Thoracic aorta (tissue), 2 donors: Measurements from ENCODE around the gene TUBB4B. TPM values are rescaled to one million over a fixed set of nuclear protein-coding genes. Genes with fewer than 3 reads are reported as not detected.

Experiments
- ATAC-seq: fragments of 150-250 bp; one replicate; pipeline ENCODE4 v1.8.0; 2017; ENCODE audit warnings: low read depth; ENCODE audit not compliant: insufficient number of reproducible peaks, low FRiP score
- DNase-seq: peaks from one replicate; pipeline ENCODE4 v3.0.0-alpha.2; 2020; ENCODE audit warnings: low spot score
- H3K27ac ChIP-seq, 2 donors: fragments of 200-600 bp; sonication (generic); 1 replicate in 1 of 2; 2 replicates in 1 of 2; pipeline ENCODE4 v1.5.1; 2016; ENCODE audit warnings: mild to moderate bottlenecking in 2 of 2, moderate library complexity in 2 of 2
- H3K27me3 ChIP-seq: fragments of 200-600 bp; sonication (generic); replicated peaks from 2 replicates; pipeline ENCODE4 v1.6.0; 2016; ENCODE audit warnings: mild to moderate bottlenecking; ENCODE audit not compliant: insufficient read depth
- H3K36me3 ChIP-seq: fragments of 200-600 bp; sonication (generic); one replicate; pipeline ENCODE4 v1.5.1; 2016
- H3K4me1 ChIP-seq, 2 donors: fragments of 200-600 bp; sonication (generic); 1 replicate in 1 of 2; 2 replicates in 1 of 2; pipeline versions ENCODE4 v1.5.1 to v1.6.0; 2016; ENCODE audit warnings: low read depth in 2 of 2, mild to moderate bottlenecking in 1 of 2; ENCODE audit not compliant: control insufficient read depth in 1 of 2
- H3K4me3 ChIP-seq: fragments of 200-600 bp; sonication (generic); 2 replicates; pipeline ENCODE4 v1.5.1; 2016; ENCODE audit warnings: mild to moderate bottlenecking
- H3K9me3 ChIP-seq: fragments of 200-600 bp; sonication (generic); 2 replicates; pipeline ENCODE4 v1.5.1; 2016
- total RNA-seq, 2 donors: library from RNA; depleted of rRNA; stranded (reverse); fragments of >200 nt; gene quantifications; one replicate each; pipeline versions ENCODE4 v1.1.0 to v1.2.3, GENCODE V29; 2016
- TF ChIP-seq, protein P1 (sequence below): fragments of 200-600 bp; sonication (generic); IDR thresholded peaks from one replicate; pipeline ENCODE4 v1.5.1; 2019; ENCODE audit warnings: antibody characterized with exemption

Gene TUBB4B
- total RNA-seq, 2 donors from 2014 or later, result 172 to 193 TPM

DNA sequence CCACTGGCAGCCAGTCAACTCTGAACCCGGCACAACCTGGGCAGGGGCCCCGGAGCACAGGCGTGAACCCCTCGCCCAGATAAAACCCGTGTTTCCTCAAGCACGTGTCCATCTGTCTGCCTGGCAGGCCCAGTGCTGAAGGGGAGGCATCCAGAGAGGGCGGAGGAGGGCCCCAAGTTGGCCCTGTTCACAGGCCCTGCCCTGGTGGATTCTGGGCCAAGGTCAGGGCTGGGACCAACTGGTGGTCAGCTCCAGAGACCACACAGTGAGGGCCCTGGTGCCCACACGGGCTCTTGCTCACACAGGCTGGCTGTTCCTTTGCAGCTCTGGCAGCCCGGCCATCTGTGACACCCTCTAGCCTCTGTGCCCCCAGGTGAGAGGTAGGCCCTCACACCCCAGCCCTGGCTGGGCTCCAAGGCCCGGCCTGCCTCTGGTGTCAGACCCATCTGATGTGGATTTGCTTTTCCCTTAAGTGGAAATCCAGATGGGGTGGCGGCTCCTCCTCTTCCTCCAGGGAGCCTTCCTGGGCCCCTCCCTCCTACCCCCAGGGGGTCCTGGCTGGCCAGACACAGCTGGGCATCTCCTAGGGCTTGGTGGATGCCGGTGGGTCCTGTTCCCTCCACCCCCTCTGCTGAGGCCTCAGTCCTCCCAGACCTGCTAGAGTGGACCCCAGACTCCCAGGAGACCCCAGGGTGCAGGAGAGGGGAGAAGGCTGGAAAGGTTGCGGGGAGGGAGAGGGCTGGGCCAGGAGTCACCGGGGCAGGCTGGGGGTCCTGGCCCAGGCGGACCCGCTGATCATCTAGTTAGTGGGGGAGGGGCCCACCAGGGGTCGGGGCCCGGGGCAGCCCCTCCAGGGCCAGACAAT lies 9.5 kb downstream of the TUBB4B start:
- H3K36me3 ChIP-seq, result no peaks in the 10 kb centered on the region
- TF ChIP-seq, protein P1, sequence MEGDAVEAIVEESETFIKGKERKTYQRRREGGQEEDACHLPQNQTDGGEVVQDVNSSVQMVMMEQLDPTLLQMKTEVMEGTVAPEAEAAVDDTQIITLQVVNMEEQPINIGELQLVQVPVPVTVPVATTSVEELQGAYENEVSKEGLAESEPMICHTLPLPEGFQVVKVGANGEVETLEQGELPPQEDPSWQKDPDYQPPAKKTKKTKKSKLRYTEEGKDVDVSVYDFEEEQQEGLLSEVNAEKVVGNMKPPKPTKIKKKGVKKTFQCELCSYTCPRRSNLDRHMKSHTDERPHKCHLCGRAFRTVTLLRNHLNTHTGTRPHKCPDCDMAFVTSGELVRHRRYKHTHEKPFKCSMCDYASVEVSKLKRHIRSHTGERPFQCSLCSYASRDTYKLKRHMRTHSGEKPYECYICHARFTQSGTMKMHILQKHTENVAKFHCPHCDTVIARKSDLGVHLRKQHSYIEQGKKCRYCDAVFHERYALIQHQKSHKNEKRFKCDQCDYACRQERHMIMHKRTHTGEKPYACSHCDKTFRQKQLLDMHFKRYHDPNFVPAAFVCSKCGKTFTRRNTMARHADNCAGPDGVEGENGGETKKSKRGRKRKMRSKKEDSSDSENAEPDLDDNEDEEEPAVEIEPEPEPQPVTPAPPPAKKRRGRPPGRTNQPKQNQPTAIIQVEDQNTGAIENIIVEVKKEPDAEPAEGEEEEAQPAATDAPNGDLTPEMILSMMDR, result no peak
- no peak overlapping the region for H3K4me3 ChIP-seq
- H3K4me1 ChIP-seq, result peaks cover 5 to 11% of the 10 kb centered on the region in 2 donors
- no peaks in the 10 kb centered on the region for H3K9me3 ChIP-seq
- no peak for DNase-seq
- no peak overlapping the region for H3K27ac ChIP-seq
- ATAC-seq, result no peak
- H3K27me3 ChIP-seq, result no peaks in the 10 kb centered on the region

DNA sequence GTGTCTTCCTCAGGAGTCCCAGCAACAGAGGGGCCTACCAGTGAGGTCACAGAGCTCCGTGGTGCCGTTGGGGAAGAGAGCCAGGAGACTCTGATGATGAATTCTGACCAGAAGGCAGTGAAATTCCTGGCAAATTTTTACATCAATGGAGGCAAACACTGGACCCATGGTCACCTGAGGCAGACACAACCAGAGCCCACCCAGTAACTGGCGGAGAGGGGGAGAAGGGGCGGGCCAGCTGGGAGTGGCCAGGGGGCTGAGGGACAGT lies 10.0 kb downstream of the TUBB4B start, which contains the start of gene STPG3:
Gene STPG3 (plus strand): TSS at position 93 of the 268 bp plus-strand sequence. CDS start 1 bp downstream, at position 94.
- Histone ChIP-seq H3K9me3 (no peaks in the 10 kb centered on the region), H3K4me1 (peaks cover 9 to 16% of the 10 kb centered on the region in 2 donors), H3K27ac (no peak within 1 kb of the TSS), H3K4me3 (no peak within 1 kb of the TSS), H3K36me3 (no peaks in the 10 kb centered on the region), H3K27me3 (no peaks in the 10 kb centered on the region)
- TF ChIP-seq, protein P1, result no peak
- DNase-seq (no peak), ATAC-seq (no peak)

DNA sequence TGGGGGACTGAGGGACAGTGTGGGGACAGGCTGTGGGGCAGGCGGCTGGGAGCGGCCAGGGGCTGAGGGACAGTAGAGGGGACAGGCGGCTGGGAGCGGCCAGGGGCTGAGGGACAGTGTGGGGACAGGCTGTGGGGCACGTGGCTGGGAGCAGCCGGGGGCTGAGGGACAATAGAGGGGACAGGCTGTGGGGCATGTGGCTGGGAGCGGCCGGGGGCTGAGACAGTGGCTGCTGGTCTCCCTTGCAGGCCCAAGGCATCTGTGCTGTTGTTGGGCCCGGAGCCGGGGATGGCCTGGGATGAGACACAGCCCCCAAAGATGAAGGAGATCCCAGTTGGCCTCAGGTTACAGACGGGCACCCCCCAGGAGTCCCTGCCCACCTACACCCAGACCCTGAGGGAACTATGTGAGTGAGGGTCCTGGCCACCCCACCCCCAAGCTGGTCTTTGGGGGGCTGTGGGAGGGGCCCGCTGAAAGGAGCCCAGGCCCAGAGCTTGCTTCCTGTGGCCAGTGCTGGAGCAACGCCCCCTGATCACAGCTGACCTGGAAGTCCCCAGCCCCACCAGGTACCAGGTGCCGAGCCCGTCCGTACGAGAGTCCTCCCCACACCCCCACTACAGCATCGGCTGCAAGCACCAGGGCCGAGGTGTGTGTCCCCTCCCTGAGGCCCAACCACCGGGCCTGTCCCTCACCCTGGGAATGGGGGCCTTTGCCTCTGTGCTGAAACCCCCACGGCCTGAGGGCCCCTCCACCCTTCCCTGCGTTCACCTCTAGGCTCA lies 10.6 kb downstream of the TUBB4B start:
- H3K36me3 ChIP-seq, result no peaks in the 10 kb centered on the region
- no peaks in the 10 kb centered on the region for H3K9me3 ChIP-seq
- TF ChIP-seq, protein P1, result no peak
- H3K27ac ChIP-seq, result no peak overlapping the region
- no peak overlapping the region for H3K4me3 ChIP-seq
- no peaks in the 10 kb centered on the region for H3K27me3 ChIP-seq
- ATAC-seq, result no peak
- peaks cover 14 to 22% of the 10 kb centered on the region in 2 donors for H3K4me1 ChIP-seq
- DNase-seq, result no peak

DNA sequence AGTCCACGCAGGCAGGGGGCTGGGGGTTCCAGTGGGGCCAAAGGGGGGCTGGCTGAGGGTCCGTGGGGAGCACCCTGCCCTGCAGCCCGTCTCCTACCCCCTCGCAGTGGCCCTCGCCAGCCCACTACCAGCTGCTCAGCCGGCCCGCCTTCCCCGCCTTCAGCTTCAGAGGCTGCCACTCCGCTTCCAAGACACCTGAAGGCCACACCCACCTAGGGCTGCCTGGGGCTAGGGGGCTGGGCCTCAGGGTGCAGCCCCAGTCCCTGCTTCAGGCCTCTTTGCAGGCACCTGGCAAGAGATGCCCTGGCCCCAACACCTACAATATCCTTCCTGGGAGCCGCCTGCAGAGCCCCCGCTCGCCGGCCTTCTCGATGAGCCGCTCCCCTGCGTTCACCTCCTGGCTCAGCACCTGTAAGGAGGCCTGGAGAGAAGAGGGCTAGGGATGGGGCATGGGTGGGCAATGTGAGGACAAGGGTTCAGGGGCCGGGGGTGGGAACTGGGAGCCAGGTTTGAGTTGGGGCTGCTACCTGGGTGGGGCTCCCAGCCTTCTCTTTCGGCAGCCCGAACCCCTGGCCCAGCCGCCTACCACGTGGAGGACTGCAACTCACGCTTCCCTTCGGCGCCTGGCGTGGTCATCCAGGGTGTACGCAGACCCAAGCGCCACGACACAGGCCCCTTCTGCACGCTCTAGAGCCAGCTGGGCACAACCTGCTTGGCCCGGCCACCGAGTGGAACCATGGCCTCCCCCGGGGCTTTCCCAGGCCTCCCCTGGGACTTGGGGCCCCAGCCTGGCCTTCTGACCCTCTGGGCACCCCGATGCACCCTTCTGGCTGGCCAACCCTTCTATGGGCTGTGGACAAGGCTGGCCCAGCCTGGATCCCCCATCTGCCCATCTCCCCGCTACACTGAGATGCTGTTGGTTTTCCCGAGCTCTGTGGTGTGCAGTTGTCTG lies 11.7 kb downstream of the TUBB4B start:
- Histone ChIP-seq H3K27me3 (no peaks in the 10 kb centered on the region), H3K36me3 (no peaks in the 10 kb centered on the region), H3K27ac (no peak overlapping the region), H3K4me3 (no peak overlapping the region), H3K9me3 (no peaks in the 10 kb centered on the region), H3K4me1 (peaks cover 14 to 26% of the 10 kb centered on the region in 2 donors)
- TF ChIP-seq, protein P1, result no peak
- ATAC-seq (no peak), DNase-seq (no peak)
